NCI-H1930 (cell line): Measurements from ENCODE around the gene CACNA1D.

Source experiments
- DNase-seq, 2 experiments: peaks; one replicate each; lab custom pipeline; 2025; lab: John Stamatoyannopoulos, UW

The CACNA1D gene

GRCh38 chr3:53691349-53691748, 196.9 kb downstream of the CACNA1D start:
- no peak for DNase-seq

DNA sequence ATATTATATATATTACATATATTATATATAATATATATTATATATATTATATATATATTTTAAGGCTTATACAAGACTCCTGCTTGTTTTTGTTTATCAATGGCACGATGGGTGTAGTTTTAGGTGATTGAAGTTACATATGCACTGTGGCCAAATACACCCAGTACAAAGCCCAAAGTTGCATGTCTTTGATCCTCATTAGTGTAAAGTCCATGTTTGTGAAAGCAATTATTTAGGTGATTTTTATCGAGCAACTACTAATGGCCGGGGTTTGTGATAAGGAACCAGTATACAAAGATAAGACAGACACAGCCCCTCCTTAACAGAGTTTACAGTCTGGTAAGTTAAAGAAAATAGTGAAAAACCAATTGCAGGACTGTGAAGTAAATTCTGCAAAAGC, 197.5 kb downstream of the CACNA1D start:
- no peak for DNase-seq

GRCh38 chr3:53693451-53693850, 199.0 kb downstream of the CACNA1D start:
- no peak for DNase-seq

DNA sequence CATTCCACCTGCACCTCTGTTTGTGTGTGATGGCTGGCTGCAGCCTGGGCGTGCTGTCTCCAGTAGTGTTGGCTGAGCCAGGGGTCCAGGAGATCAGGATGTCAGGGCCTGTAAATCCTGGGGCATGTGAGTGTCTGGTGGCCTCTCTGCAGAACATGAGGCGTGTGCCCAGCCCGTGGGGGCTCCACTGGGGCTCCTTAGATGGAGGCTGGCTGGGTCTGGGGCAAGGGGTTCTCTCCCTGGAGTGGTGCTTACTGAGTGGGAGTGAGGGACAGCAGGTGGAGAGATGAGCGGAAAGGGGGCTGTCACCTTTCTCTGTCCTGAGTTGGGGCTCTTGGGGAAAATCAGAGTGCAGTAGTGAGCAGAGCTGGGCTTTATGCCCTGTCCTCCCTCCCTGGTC, 199.6 kb downstream of the CACNA1D start:
- no peak for DNase-seq

DNA sequence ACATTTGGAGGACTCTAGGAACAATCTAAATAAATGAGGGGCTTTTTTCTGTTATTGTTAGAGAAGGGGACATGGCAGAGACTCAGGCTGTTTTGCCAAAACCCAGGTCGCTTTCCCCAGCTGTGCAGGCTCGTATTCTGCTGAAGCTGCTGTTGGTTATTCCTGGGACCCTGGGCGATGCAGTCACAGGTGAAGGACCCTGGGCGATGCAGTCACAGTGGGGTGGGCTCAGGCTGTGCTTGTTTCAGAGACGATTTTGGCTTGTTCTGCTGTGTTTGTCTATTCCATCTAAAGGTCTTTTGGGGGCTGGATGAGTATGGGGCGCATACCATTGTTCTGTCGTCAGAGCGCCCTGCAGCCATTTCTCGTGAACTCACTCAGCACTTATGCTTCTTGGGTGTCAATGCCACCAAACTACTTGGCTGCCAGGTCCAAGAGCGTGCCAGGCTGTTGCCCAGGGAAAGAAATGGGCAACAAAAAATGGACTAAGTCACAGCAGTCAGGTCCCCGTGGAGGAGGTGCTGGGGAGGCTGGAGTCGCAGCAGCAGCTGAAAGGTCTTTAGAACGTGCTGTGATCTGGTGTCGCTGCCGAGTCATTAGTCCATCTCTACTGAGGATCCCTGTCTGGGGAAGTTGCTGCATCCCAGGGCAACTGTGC, 200.4 kb downstream of the CACNA1D start:
- DNase-seq = no peak

GRCh38 chr3:53695324-53695690, 200.9 kb downstream of the CACNA1D start:
- DNase-seq = no peak

DNA sequence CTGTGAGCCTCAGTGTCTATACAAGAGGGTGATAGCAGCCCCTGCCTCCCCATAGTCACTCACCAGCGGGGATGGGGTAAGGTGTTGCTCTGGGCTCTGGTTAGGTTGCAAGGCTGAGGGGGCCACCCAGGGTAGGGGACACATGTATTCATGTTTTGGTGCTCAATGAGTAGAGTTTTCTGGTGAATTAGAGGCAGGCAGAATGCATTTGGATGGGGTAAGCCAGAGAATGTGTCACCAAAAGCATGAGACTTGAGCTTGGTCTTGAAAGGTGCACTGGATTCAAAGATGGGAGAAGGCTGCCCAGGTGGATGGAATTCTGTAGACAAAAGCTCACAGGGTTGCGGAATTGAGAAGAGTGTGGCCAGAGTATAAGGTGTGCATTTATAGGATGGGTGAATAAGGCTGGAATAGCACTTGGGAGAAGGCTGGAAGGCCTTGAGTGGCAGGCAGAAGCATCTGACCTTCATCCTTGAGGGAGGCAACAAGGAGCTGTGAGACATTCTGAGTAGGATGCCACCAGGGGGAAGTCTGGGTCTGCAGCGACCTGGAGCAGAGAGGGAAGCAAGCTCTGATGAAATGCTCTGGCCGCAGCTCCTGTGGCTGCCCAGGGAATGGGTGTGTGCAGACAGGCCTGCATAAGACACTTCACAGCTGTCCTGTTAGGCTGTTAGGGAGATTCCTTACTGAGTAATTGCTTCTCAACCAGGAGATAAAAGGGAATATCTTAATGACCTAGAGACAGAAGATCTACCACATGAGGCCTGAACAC, 202.2 kb downstream of the CACNA1D start:
- no peak for DNase-seq

GRCh38 chr3:53700441-53700840, 206.0 kb downstream of the CACNA1D start:
- no peak for DNase-seq

DNA sequence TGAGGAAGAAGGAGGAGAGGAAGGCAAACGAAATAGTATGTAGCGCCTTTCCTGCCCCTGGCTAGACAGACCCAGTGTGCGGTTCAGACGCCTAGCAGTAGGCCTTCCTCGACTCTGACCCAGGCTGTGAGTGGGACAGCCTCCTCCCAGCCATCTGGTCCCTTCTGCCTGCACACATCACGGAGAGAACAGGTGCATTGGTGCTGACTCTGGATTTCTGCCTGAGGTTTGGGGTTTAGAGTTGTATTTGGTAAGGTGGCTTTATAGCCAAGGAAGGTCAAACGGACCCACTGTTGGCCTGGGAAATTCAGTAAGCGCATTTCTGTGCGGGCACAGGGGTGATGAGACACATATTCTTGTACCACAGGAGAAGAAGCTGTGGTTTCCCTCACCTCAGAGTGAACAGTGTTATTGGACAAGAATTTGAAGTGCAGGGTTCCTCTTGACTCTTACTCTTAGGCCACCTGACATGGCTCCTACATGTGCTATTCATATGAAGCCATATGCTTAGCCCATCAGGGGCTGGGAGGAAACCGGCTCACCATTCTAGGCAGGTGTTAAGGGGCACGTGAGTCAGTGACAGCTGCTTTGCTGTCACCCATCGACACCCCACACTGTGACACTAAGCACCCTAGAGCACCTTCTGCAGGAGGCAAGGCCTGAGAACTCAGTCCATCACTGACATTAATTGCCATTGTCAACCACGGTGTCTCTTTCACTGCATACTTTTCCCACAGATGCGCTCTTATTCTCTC, 208.5 kb downstream of the CACNA1D start:
- no peak for DNase-seq

DNA sequence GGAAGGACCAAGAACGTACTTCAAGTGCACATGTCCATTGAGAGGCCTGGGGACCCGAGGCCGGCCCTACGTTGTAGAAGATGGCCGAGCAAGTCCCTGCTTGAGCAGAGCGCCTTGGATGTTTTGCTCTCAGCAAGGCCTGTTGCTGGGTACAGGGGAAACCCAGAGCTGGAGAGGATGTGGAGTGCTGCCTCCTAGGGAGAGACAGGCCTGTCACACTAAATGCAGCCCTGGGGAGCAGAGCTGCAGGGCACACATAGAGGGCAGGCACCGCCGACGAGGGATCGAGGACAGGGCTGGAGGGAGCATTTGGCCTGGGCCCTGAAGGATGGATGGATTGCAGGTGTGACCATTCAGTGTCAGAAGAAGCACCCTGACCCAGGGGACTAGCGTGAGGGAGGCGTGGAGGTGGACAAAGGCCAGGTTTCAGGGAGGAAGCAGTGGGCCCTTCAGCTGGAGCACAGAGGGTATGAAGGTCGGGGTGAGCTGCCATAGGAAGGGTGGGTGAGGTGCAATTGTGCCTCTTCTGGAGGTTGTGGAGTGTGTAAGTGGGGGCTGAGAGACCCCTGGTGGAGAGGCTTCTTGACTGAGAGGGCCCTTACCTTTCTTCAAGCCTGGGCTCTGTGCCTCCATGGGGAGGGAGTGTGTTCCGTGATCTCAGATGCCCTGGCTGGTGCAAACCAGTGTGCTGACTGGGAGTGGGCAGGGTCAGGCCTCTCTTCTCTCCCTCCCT, 209.4 kb downstream of the CACNA1D start:
- no peak for DNase-seq

- DNase-seq = no peak
Observed at GRCh38 chr3:53704363-53704725, 209.9 kb downstream of the CACNA1D start.

DNA sequence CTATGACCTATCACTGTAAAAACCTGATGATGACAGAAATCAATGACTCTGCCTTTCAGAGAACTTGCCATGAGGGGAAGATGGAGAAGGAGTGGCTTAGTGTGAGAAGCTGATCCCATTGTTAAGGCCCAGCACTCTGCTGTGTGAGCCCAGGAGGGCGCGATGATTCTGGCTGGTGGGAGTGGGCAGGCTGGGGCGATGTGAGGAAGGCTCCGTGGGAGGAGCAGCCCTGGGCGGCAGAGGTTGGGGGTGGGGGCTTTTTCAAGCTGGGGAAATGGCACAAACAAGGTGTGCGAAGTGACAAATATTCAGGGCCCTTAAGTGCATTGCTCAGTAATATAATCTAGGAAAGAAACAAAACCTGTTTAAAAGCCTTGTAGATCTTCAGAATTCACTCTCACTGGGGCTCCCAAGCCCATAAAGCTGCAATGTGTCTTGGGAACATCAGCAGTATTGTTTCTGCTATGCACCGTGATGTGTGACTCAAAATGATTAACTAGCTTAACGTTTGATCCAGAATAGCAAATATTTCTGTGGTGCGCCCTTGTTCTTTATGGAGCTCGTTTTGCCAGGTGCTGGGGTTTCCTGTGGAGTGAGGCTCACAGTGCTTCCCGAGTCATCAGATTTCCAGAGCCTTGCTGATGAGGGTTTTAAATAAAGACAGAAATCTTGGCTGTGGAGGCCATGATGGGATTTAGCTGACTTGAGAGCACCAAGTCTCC, 210.8 kb downstream of the CACNA1D start:
- DNase-seq = no peak

DNA sequence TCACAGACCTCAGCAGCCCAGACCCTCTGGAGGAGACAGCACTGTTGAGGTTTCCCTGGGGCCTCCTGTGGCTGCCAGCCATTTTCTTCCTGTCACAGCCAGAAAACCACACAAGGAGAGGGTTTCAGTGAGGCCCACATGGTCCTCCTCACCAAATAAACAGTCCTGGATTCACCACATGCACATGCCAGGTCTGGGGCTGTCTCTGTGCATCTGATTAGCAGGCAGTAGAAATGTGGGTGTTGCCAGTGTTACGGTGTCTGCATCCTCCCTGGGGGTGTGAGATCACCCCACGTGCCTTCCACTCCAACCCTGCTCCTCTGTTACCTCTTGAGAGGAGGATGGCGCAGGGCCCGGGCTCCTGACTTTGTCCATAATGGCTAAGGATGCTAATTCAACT, 211.4 kb downstream of the CACNA1D start:
- DNase-seq = no peak

- no peak for DNase-seq
Observed at GRCh38 chr3:53707222-53707621, 212.8 kb downstream of the CACNA1D start.

- DNase-seq = no peak
Observed at GRCh38 chr3:53708001-53708621, 213.7 kb downstream of the CACNA1D start.

DNA sequence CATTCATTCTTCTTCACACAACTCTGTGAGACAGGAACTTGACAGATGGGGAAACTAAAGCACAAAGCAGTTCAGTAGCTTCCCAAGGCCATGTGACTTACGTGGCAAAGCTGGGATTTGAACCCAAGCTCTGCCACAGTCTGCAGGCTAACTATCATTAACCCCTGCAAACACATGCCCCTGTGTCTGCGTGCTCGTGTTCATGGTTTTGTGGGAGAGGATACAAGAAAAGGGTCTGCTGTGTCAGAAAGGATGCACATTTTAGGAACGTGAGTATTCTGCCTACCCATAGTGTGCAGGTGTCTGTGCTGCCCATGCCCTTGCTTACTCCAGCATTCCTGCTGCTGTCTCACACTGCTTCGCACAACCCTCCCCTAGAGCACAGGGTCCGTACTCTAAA, 214.8 kb downstream of the CACNA1D start:
- DNase-seq = no peak

GRCh38 chr3:53709860-53710674, 215.7 kb downstream of the CACNA1D start:
- DNase-seq = peak; percentile 18 to 36

DNA sequence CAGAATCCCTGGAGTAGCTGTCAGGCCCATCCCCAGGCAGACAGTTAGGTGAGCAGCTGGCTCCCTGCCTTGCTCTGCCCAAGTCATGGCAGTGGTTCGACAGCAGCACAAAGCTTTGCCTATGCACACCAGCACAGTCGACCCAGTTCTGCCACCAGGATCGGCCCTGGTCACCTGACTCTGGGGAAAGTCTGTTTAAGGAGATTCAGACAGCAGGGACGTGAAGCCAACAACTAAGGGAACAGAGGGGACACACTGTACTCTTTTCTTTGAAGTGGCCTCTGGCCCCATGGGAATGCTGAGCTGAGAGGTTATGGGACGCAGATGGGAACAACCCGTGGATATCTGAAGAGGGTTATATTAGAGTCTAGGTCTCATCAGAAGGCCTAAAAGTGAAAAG, 217.0 kb downstream of the CACNA1D start:
- DNase-seq = no peak

DNA sequence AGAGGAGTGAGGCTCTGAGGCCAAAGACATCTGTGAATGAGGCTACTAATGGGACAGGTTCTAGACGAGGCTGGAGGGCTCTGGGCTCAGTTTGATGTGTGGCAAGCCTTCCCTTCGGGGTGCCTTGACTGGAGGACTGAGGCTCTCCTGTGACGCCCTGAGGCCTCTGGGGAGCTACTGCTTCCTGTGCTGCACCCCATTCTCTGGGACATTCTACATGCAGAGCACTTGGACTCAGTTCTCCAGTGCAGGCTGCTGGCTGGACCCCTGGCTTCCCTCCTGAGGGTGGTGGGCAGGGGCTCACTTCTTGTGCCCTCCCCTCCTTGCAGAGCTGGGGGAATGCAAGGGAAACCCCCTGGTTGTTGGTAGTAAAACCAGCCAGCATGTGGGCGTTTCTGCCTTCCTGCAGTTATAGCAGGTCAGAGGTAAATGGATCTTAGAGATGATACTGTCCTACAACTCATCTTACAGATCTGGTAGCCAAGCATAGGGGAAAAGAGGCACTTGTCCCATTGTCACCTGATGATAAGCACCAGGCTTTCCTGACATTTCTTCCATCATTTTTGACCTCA, 218.5 kb downstream of the CACNA1D start:
- no peak for DNase-seq

DNA sequence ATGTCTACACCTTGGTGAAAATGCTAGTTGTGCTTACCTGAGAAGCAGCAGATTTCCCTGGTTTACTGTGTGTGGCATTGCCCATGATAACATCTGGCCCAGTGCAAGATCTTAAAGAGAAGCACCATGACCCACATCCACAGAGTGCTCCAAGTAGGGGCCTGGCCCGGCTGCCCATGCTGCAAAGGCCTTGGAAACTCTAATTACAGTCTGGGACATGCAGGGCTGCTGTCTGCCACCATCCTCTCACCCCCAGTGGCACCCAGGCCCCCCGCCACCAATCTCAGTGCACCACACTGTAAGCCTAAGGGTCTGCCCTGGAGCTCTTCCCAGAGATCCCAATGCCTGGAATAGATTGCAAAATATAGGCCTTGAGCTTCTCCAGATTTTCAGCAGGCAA, 219.2 kb downstream of the CACNA1D start:
- DNase-seq = no peak
